PC-3 (cell line): ENCODE results near the gene CASKIN1.

ENCODE experiments used
- EZH2 ChIP-seq: fragments of 300-600 bp; sonication (generic); IDR thresholded peaks from one replicate; pipeline ENCODE4 v1.6.1; 2017; ENCODE audit warnings: antibody characterized with exemption, mild to moderate bottlenecking, low read length; ENCODE audit not compliant: unreplicated experiment
- EZH2phosphoT487 ChIP-seq: fragments of 300-600 bp; sonication (generic); IDR thresholded peaks from 2 replicates; pipeline ENCODE4 v1.6.1; 2018; ENCODE audit warnings: mild to moderate bottlenecking, antibody characterized with exemption, low read length, borderline replicate concordance
- TF ChIP-seq, protein P1 (sequence below): fragments of 300-600 bp; sonication (generic); conservative IDR thresholded peaks from 2 replicates; pipeline ENCODE4 v1.5.1; 2017; ENCODE audit warnings: antibody characterized with exemption, low read depth, mild to moderate bottlenecking, low read length

DNA sequence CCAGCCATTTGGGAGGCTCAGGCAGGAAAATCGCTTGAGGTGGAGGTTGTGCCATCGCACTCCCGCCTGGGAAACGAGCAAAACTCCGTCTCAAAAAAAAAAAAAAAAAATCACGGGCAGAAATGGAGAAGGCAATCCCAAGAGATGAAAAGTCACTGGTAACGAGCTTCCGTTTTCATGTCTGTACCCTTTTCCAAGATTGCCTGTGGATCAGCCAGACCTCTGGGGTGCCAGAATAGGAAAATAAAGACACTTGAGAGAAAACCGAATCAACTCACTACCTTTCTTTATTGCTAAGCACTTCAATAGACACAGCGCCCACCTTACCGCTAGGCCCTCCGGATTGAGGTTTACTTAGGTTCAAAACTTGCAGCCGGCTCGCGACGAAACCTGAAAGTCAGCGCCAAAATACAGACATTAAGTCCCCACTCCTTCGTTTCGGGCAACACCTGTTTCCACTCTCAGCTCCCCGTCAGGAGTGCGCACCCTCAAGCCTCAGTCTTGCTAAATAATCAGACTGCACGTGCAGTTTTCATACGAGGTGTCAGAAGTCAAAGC, 41.8 kb downstream of the CASKIN1 start:
- TF ChIP-seq, protein P1, sequence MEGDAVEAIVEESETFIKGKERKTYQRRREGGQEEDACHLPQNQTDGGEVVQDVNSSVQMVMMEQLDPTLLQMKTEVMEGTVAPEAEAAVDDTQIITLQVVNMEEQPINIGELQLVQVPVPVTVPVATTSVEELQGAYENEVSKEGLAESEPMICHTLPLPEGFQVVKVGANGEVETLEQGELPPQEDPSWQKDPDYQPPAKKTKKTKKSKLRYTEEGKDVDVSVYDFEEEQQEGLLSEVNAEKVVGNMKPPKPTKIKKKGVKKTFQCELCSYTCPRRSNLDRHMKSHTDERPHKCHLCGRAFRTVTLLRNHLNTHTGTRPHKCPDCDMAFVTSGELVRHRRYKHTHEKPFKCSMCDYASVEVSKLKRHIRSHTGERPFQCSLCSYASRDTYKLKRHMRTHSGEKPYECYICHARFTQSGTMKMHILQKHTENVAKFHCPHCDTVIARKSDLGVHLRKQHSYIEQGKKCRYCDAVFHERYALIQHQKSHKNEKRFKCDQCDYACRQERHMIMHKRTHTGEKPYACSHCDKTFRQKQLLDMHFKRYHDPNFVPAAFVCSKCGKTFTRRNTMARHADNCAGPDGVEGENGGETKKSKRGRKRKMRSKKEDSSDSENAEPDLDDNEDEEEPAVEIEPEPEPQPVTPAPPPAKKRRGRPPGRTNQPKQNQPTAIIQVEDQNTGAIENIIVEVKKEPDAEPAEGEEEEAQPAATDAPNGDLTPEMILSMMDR = no peak
- TF ChIP-seq EZH2phosphoT487 (no peak), EZH2 (no peak)
